ENCODE data around the gene PITX3.

Gene PITX3

DNA sequence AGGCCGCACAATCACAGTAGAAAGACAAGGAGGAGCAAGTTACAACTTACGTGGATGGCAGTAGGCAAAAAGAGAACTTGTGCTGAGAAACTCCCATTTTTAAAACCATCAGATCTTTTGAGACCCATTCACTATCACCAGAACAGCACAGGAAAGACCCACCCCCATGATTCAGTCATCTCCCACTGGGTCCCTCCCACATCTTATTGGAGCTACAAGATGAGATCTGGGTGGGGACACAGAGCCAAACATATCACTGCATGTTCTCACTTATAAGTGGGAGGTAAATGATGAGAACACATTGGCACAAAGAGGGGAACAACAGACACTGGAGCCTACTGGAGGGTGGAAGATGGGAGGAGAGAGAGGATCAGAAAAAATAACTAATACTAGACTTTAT, 56.7 kb downstream of the PITX3 start:
- no peak for DNase-seq (ENCODE audit: low spot score)

Measured in SK-N-DZ (cell line).